GM12878 (cell line): ENCODE results near the gene CCDC102B. TPM values are rescaled to one million over a fixed set of nuclear protein-coding genes. Genes with fewer than 3 reads are reported as not detected.

Source experiments
- ATAC-seq: fragments of 200-7000 bp; cut with Tn5 transposase; 3 replicates; pipeline ENCODE4 v1.9.1; 2020; ENCODE audit warnings: mild to moderate bottlenecking, moderate library complexity
- BruUV-seq: library from RNA; stranded (reverse); fragments of 400-500 nt; replicated peaks from 2 replicates; lab custom pipeline; 2021; lab: Mats Ljungman, UMichigan
- CTCF ChIA-PET: fragments of 300-600 bp; sonication (Branson Sonifier 250); formaldehyde crosslinking; extraction: SDS; loops from one replicate; lab custom pipeline; 2021; ENCODE audit warnings: inconsistent platforms; lab: Yijun Ruan, JAX
- POLR2A ChIA-PET: fragments of 350-600 bp; formaldehyde crosslinking; extraction: SDS; loops from one replicate; lab custom pipeline; 2021; ENCODE audit warnings: inconsistent platforms; lab: Charles Lee
- RAD21 ChIA-PET: fragments of 300-600 bp; sonication (Branson Sonifier 250); formaldehyde crosslinking; loops from one replicate; lab custom pipeline; 2023; ENCODE audit warnings: antibody characterized with exemption; ENCODE audit not compliant: unreplicated experiment; lab: Charles Lee
- SMC1A ChIA-PET: fragments of 300-600 bp; sonication (Branson Sonifier 250); formaldehyde crosslinking; loops from one replicate; lab custom pipeline; 2023; ENCODE audit not compliant: unreplicated experiment, uncharacterized antibody; lab: Charles Lee
- DNase-seq: peaks from one replicate; pipeline ENCODE4 v3.0.0-alpha.2; 2011; ENCODE audit warnings: low read depth, low spot score
- FAIRE-seq: peaks from 3 replicates; lab custom pipeline; 2011; peaks lifted over from hg19 to GRCh38; lab: Jason Lieb, UNC
- H2AFZ ChIP-seq: 2 replicates; pipeline ENCODE4 v1.6.0; 2011; ENCODE audit warnings: low read depth, low read length, control low read depth; ENCODE audit not compliant: control insufficient read depth
- H3K27ac ChIP-seq: 2 replicates; pipeline ENCODE4 v1.5.1; 2011; ENCODE audit warnings: control low read depth; ENCODE audit not compliant: control insufficient read depth, insufficient read depth
- H3K27me3 ChIP-seq, 2 experiments: replicated peaks in 1 of 2; 2 replicates each; pipeline versions ENCODE4 v1.6.0 to v1.6.1; 2011; ENCODE audit warnings: low read length in 1 of 2; ENCODE audit not compliant: control insufficient read depth in 2 of 2, insufficient read depth in 2 of 2
- H3K36me3 ChIP-seq, 2 experiments: 2 replicates each; pipeline ENCODE4 v1.5.1; 2011; ENCODE audit warnings: low read length in 1 of 2; ENCODE audit not compliant: control insufficient read depth in 2 of 2, insufficient read depth in 2 of 2
- H3K4me1 ChIP-seq: 2 replicates; pipeline ENCODE4 v1.6.1; 2011; ENCODE audit warnings: mild to moderate bottlenecking, low read length, moderate library complexity, mixed read lengths; ENCODE audit not compliant: control insufficient read depth, insufficient read depth
- H3K4me2 ChIP-seq: 2 replicates; pipeline ENCODE4 v1.6.0; 2011; ENCODE audit warnings: control low read depth; ENCODE audit not compliant: control insufficient read depth, insufficient read depth
- H3K4me3 ChIP-seq: fragments of 200-600 bp; sonication (generic); 2 replicates; pipeline ENCODE4 v1.5.1; 2016
- H3K79me2 ChIP-seq: 2 replicates; pipeline ENCODE4 v1.6.0; 2011; ENCODE audit warnings: low read length; ENCODE audit not compliant: control insufficient read depth, insufficient read depth
- H3K9ac ChIP-seq: 2 replicates; pipeline ENCODE4 v1.8.0; 2011; ENCODE audit warnings: low read length, control low read depth, mixed read lengths; ENCODE audit not compliant: control insufficient read depth, insufficient read depth
- H3K9me3 ChIP-seq: replicated peaks from 3 replicates; pipeline ENCODE4 v1.5.1; 2011; ENCODE audit warnings: mild to moderate bottlenecking, low read length; ENCODE audit not compliant: control insufficient read depth, insufficient read depth
- H4K20me1 ChIP-seq: 2 replicates; pipeline ENCODE4 v1.6.0; 2011; ENCODE audit not compliant: control insufficient read depth, insufficient read depth
- ASH2L ChIP-seq: fragments of 300-600, 200-600 bp; sonication (generic); IDR thresholded peaks from 2 replicates; pipeline ENCODE4 v1.6.1; 2017; ENCODE audit warnings: low read depth, mild to moderate bottlenecking, borderline replicate concordance
- ETV6 ChIP-seq, 2 experiments: fragments of 450-650 bp in 1 of 2; IDR thresholded peaks in 1 of 2; conservative IDR thresholded peaks in 1 of 2; 2 replicates each; pipeline ENCODE4 v1.6.1; 2014; ENCODE audit warnings: antibody characterized with exemption in 1 of 2, borderline replicate concordance in 1 of 2, low read depth in 1 of 2, mild to moderate bottlenecking in 1 of 2, moderate library complexity in 1 of 2
- MEF2A ChIP-seq: IDR thresholded peaks from 2 replicates; pipeline ENCODE4 v1.6.1; 2011; ENCODE audit warnings: low read depth, mild to moderate bottlenecking, low read length, moderate library complexity; ENCODE audit not compliant: insufficient read depth
- RFX5 ChIP-seq: IDR thresholded peaks from 2 replicates; pipeline ENCODE4 v1.6.1; 2011; ENCODE audit warnings: low read depth, low read length, improper control_type of control experiment
- SUPT20H ChIP-seq: IDR thresholded peaks from 2 replicates; pipeline ENCODE4 v1.6.1; 2011; ENCODE audit warnings: low read depth, mild to moderate bottlenecking, low read length, moderate library complexity, borderline replicate concordance; ENCODE audit not compliant: control insufficient read depth
- TAF1 ChIP-seq: IDR thresholded peaks from 2 replicates; pipeline ENCODE4 v1.6.1; 2011; ENCODE audit warnings: mild to moderate bottlenecking, low read depth, low read length, borderline replicate concordance
- WGBS: methylation state at CpG from one replicate; pipeline ENCODE4 v1.1.6; 2016; ENCODE audit warnings: low lambda C conversion rate; ENCODE audit not compliant: insufficient replicate concordance, insufficient coverage; ENCODE audit errors: missing lambda C conversion rate; 5-methylcytosine and 5-hydroxymethylcytosine counted together
- in situ Hi-C: fragments of 300-500 bp; cut with MboI; formaldehyde crosslinking; loops from 9 replicates; pipeline ENCODE4 v1.14.3; 2018; ENCODE audit warnings: mixed read lengths
- intact Hi-C: fragments of 100-400 bp; cut with micrococcal nuclease; formaldehyde crosslinking; loops from one replicate; pipeline ENCODE4 v1.14.2; 2022; ENCODE audit not compliant: unreplicated experiment
- polyA plus RNA-seq, 11 experiments: library from polyadenylated mRNA; depleted of rRNA in 4 of 11; unstranded in 6 of 11; stranded (reverse) in 5 of 11; fragments of >200 nt; fragmentation: Nextera tagmentation in 4 of 11; fragmentation: Illumina TruSeq in 1 of 11; extraction: Ambion mirVana in 4 of 11; extraction: Trizol in 1 of 11; gene quantifications; 1 replicate in 1 of 11; 2 replicates in 10 of 11; pipeline versions ENCODE4 v1.2.1 to v1.2.3, GENCODE V29; 2011 to 2016; ENCODE audit warnings: inconsistent platforms in 2 of 11, missing spikeins in 2 of 11, low read depth in 1 of 11
- total RNA-seq, 4 experiments: library from RNA; depleted of rRNA in 3 of 4; stranded (reverse); fragments of >200 nt in 3 of 4; fragmentation: Illumina TruSeq in 1 of 4; extraction: Trizol in 1 of 4; gene quantifications; 2 replicates each; pipeline versions ENCODE4 v1.2.1 to v1.2.3, GENCODE V29; 2013 to 2021
- TF ChIP-seq, protein P1 (sequence below): fragments of 450-650 bp; formaldehyde crosslinking; IDR thresholded peaks from 2 replicates; pipeline ENCODE4 v1.4.0; 2020; ENCODE audit warnings: mild to moderate bottlenecking, moderate library complexity
- TF ChIP-seq, protein P2 (sequence below): fragments of 450-650 bp; IDR thresholded peaks from 2 replicates; pipeline ENCODE4 v1.6.1; 2016; ENCODE audit warnings: mild to moderate bottlenecking
- TF ChIP-seq, protein P3 (sequence below): fragments of 450-650 bp; IDR thresholded peaks from 2 replicates; pipeline ENCODE4 v1.6.1; 2017; ENCODE audit warnings: low read depth, mild to moderate bottlenecking, moderate library complexity
- TF ChIP-seq, protein P4 (sequence below): fragments of 450-650 bp; IDR thresholded peaks from 2 replicates; pipeline ENCODE4 v1.6.1; 2017; ENCODE audit warnings: mild to moderate bottlenecking

Gene CCDC102B
- total and polyA plus RNA-seq, 10 of the 15 experiments (the other 5 are each of a cell fraction or from before 2014, with no cell fraction given): 2.7 to 4.7 (median 3.3) TPM

DNA sequence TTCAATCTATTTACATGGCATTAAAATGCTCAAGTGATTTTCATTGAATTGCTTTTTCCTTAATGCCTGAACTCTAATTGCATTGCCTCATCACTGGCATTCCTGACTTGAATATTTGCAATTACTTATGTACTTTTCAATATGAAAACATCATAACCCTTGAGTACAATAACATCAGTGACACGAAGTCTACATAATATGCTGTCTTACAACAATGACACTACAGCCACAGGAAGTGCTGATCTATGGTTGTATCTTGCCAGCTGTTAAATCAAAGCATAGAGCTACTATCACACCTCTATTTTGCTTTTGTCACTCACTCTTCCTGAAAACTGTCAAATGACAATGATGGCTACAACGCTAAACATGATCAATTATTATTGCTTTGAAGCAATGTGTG is 156.9 kb downstream of the CCDC102B start:
- no peak for ATAC-seq
- Histone ChIP-seq H3K27me3 (no peaks in the 10 kb centered on the region), H3K9me3 (no peaks in the 10 kb centered on the region), H2AFZ (no peak overlapping the region), H3K36me3 (no peaks in the 10 kb centered on the region), H3K9ac (no peak overlapping the region), H3K4me2 (no peak overlapping the region), H3K4me1 (no peaks in the 10 kb centered on the region), H3K27ac (no peak overlapping the region), H4K20me1 (no peaks in the 10 kb centered on the region), H3K79me2 (no peaks in the 10 kb centered on the region), H3K4me3 (no peak overlapping the region)
- no peak for DNase-seq
- in situ Hi-C loops (no loop called here), intact Hi-C loops (no loop called here)
- ChIA-PET CTCF (no interaction called here), POLR2A (no interaction called here), RAD21 (no interaction called here), SMC1A (no interaction called here)
- BruUV-seq: no TSS peak
- no peak for FAIRE-seq
- TF ChIP-seq SUPT20H (no peak), ASH2L (no peak), TAF1 (no peak), ETV6 (conservative IDR thresholded peaks at IDR 0.05 in 1 of 2, IDR thresholded peaks at IDR 0.05 in 1 of 2; ENCODE audit: borderline replicate concordance in 1 of 2, low read depth in 1 of 2) (no peak), MEF2A (no peak), RFX5 (no peak)
- TF ChIP-seq, protein P1, sequence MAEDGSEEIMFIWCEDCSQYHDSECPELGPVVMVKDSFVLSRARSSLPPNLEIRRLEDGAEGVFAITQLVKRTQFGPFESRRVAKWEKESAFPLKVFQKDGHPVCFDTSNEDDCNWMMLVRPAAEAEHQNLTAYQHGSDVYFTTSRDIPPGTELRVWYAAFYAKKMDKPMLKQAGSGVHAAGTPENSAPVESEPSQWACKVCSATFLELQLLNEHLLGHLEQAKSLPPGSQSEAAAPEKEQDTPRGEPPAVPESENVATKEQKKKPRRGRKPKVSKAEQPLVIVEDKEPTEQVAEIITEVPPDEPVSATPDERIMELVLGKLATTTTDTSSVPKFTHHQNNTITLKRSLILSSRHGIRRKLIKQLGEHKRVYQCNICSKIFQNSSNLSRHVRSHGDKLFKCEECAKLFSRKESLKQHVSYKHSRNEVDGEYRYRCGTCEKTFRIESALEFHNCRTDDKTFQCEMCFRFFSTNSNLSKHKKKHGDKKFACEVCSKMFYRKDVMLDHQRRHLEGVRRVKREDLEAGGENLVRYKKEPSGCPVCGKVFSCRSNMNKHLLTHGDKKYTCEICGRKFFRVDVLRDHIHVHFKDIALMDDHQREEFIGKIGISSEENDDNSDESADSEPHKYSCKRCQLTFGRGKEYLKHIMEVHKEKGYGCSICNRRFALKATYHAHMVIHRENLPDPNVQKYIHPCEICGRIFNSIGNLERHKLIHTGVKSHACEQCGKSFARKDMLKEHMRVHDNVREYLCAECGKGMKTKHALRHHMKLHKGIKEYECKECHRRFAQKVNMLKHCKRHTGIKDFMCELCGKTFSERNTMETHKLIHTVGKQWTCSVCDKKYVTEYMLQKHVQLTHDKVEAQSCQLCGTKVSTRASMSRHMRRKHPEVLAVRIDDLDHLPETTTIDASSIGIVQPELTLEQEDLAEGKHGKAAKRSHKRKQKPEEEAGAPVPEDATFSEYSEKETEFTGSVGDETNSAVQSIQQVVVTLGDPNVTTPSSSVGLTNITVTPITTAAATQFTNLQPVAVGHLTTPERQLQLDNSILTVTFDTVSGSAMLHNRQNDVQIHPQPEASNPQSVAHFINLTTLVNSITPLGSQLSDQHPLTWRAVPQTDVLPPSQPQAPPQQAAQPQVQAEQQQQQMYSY: no peak
- TF ChIP-seq, protein P2, sequence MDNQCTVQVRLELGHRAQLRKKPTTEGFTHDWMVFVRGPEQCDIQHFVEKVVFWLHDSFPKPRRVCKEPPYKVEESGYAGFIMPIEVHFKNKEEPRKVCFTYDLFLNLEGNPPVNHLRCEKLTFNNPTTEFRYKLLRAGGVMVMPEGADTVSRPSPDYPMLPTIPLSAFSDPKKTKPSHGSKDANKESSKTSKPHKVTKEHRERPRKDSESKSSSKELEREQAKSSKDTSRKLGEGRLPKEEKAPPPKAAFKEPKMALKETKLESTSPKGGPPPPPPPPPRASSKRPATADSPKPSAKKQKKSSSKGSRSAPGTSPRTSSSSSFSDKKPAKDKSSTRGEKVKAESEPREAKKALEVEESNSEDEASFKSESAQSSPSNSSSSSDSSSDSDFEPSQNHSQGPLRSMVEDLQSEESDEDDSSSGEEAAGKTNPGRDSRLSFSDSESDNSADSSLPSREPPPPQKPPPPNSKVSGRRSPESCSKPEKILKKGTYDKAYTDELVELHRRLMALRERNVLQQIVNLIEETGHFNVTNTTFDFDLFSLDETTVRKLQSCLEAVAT: no peak
- TF ChIP-seq, protein P3, sequence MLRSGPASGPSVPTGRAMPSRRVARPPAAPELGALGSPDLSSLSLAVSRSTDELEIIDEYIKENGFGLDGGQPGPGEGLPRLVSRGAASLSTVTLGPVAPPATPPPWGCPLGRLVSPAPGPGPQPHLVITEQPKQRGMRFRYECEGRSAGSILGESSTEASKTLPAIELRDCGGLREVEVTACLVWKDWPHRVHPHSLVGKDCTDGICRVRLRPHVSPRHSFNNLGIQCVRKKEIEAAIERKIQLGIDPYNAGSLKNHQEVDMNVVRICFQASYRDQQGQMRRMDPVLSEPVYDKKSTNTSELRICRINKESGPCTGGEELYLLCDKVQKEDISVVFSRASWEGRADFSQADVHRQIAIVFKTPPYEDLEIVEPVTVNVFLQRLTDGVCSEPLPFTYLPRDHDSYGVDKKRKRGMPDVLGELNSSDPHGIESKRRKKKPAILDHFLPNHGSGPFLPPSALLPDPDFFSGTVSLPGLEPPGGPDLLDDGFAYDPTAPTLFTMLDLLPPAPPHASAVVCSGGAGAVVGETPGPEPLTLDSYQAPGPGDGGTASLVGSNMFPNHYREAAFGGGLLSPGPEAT: no peak
- TF ChIP-seq, protein P4, sequence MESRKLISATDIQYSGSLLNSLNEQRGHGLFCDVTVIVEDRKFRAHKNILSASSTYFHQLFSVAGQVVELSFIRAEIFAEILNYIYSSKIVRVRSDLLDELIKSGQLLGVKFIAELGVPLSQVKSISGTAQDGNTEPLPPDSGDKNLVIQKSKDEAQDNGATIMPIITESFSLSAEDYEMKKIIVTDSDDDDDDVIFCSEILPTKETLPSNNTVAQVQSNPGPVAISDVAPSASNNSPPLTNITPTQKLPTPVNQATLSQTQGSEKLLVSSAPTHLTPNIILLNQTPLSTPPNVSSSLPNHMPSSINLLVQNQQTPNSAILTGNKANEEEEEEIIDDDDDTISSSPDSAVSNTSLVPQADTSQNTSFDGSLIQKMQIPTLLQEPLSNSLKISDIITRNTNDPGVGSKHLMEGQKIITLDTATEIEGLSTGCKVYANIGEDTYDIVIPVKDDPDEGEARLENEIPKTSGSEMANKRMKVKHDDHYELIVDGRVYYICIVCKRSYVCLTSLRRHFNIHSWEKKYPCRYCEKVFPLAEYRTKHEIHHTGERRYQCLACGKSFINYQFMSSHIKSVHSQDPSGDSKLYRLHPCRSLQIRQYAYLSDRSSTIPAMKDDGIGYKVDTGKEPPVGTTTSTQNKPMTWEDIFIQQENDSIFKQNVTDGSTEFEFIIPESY: no peak
- WGBS: 3% methylated on average over 2 of the region's 2 CpGs
